Duodenal mucosa (tissue), 2 donors: Measurements from ENCODE around the gene RCN1.

Source experiments
- H3K27ac ChIP-seq: one replicate; pipeline ENCODE4 v1.7.0; 2013; ENCODE audit warnings: low read depth, low read length
- H3K27me3 ChIP-seq, 2 donors: one replicate each; pipeline ENCODE4 v1.7.0; 2013; ENCODE audit warnings: low read length in 2 of 2, control low read depth in 1 of 2; ENCODE audit not compliant: insufficient read depth in 2 of 2, control insufficient read depth in 1 of 2
- H3K36me3 ChIP-seq, 2 donors: one replicate each; pipeline ENCODE4 v1.7.0; 2013; ENCODE audit warnings: low read length in 2 of 2, control low read depth in 1 of 2; ENCODE audit not compliant: insufficient read depth in 2 of 2, control insufficient read depth in 1 of 2
- H3K4me1 ChIP-seq, 2 donors: one replicate each; pipeline ENCODE4 v1.7.0; 2013; ENCODE audit warnings: low read length in 2 of 2, control low read depth in 1 of 2; ENCODE audit not compliant: insufficient read depth in 2 of 2, control insufficient read depth in 1 of 2
- H3K4me3 ChIP-seq, 2 donors: one replicate each; pipeline ENCODE4 v1.7.0; 2013; ENCODE audit warnings: low read length in 2 of 2, low read depth in 1 of 2
- H3K9ac ChIP-seq, 2 donors: one replicate each; pipeline ENCODE4 v1.7.0; 2013; ENCODE audit warnings: low read length in 2 of 2, low read depth in 1 of 2
- H3K9me3 ChIP-seq, 2 donors: one replicate each; pipeline ENCODE4 v1.7.0; 2013; ENCODE audit warnings: low read length in 2 of 2, control low read depth in 1 of 2; ENCODE audit not compliant: control insufficient read depth in 1 of 2

Gene RCN1

DNA sequence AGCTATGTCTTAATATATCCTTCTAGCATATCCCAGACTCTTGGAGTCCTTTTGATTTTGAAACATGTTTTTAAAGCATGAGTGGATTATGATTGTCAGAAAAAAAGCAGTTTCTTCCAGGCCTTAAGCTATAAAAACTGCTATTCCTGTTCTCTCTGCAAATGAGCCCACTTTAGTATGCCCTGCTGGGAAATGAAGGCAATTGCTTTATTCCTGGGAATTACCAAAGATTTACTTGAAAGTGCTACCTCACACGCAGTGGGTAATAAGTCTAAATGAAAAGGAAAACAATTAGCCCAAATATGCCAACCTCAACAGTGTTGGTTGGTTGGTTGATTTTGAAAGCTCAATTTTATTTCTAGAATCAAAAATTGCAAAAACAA is 17.2 kb upstream of the RCN1 start:
- Histone ChIP-seq H3K9ac (no peak overlapping the region), H3K27me3 (peaks cover 15% of the 10 kb centered on the region in 2 donors), H3K9me3 (no peaks in the 10 kb centered on the region), H3K4me3 (no peak overlapping the region), H3K36me3 (no peaks in the 10 kb centered on the region), H3K27ac (no peak overlapping the region), H3K4me1 (no peaks in the 10 kb centered on the region)

GRCh38 chr11:32079553-32079952 is 11.3 kb upstream of the RCN1 start:
- Histone ChIP-seq H3K27ac (no peak overlapping the region), H3K36me3 (no peaks in the 10 kb centered on the region), H3K4me1 (no peaks in the 10 kb centered on the region), H3K9me3 (no peaks in the 10 kb centered on the region), H3K4me3 (no peak overlapping the region), H3K9ac (no peak overlapping the region), H3K27me3 (no peaks in the 10 kb centered on the region)

DNA sequence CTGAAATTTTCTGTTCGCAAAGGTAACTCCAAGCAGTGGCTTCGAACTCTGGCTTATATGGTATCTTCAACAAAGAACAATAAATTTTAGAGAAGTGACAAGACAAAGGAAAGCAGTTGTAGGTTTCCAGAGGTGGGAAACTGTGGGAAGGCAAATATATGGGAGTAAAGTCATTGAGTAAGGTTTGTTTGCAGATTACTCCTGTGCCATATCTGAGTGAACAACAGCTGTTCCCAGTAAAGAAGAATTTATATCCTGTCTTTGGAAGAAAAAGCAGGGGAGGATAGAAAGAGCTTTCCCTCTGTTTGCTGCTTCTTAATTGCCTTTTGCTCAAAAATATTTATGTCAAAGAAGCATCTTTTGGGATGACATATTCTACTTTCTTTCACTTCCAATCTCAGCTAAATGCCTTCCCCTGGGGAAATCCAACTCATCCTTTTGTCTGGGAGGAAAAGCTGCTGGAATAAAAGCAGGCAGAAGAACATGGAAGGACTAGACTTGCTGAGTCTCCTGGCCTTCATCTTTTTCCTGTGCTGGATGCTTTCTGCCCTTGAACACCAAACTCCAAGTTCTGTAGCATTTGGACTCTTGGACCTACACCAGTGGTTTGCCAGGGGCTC is 10.4 kb upstream of the RCN1 start:
- H3K4me1 ChIP-seq, result no peaks in the 10 kb centered on the region
- no peak overlapping the region for H3K27ac ChIP-seq
- H3K36me3 ChIP-seq, result no peaks in the 10 kb centered on the region
- no peaks in the 10 kb centered on the region for H3K9me3 ChIP-seq
- no peak overlapping the region for H3K4me3 ChIP-seq
- no peak overlapping the region for H3K9ac ChIP-seq
- no peaks in the 10 kb centered on the region for H3K27me3 ChIP-seq

DNA sequence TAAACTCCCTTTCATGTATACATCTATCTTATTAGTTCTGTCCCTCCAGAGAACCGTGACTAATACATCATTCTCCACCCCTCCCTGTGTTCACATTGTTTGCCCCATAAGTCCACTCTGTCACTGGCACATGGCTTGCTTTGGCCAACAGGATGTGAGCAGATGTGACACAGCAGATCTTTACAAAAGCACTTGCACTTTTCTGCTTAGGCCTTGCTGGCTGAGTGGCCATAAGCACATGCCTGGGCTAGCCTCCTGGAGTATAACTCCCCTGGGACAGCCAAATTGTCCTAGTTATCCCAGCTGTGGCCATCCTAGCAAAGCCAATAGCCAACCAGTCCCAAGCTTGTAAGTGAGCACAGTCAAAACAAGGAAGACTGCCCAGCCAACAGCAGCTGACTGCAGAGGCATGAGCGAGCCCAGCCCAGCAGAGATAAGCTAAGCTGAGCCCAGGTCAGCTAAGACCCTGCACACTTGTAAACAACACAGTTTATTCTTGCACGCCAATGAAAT is 9.7 kb upstream of the RCN1 start:
- H3K4me1 ChIP-seq, result no peaks in the 10 kb centered on the region
- H3K27ac ChIP-seq, result no peak overlapping the region
- H3K9ac ChIP-seq, result no peak overlapping the region
- no peaks in the 10 kb centered on the region for H3K36me3 ChIP-seq
- H3K27me3 ChIP-seq, result no peaks in the 10 kb centered on the region
- no peaks in the 10 kb centered on the region for H3K9me3 ChIP-seq
- no peak overlapping the region for H3K4me3 ChIP-seq

GRCh38 chr11:32081901-32082300 is 9.0 kb upstream of the RCN1 start:
- Histone ChIP-seq H3K9ac (no peak overlapping the region), H3K9me3 (no peaks in the 10 kb centered on the region), H3K4me3 (no peak overlapping the region), H3K27me3 (peaks cover 0 to 3% of the 10 kb centered on the region in 2 donors), H3K27ac (no peak overlapping the region), H3K36me3 (no peaks in the 10 kb centered on the region), H3K4me1 (no peaks in the 10 kb centered on the region)

DNA sequence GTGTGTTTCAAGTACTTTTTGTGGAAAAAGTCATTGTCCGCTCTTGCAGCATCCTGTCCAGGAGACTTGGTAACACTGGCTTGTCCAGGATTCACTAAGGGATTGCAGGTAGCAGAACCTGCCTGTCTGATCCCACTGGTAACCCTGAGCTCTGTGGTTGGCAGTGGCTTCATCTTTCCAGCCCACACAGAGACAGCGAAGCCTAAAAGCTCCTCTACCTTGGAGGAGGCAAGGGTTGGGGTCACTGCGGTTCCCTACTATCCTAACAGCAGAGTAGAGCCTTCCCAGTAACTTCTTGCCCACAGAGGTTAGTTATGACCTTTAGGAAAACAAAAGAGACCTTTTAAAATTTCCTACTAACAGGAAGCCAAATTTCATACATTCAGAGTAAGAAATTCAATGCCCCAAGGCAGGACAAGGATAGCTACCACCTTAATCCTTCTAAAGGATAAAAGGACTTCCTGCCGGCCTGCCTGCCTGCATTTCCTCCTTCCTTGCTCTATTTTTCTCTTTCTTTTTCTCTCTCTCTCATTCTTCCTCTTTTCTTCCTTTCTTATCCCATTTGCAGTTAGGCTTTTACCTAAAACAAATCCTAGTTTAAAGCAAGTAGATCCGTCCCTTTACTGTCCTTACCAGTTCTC is 8.4 kb upstream of the RCN1 start:
- no peaks in the 10 kb centered on the region for H3K4me1 ChIP-seq
- H3K36me3 ChIP-seq, result no peaks in the 10 kb centered on the region
- H3K9ac ChIP-seq, result no peak overlapping the region
- H3K4me3 ChIP-seq, result no peak overlapping the region
- peaks cover 0 to 5% of the 10 kb centered on the region in 2 donors for H3K27me3 ChIP-seq
- no peaks in the 10 kb centered on the region for H3K9me3 ChIP-seq
- H3K27ac ChIP-seq, result no peak overlapping the region

- no peaks in the 10 kb centered on the region for H3K36me3 ChIP-seq
- no peak overlapping the region for H3K4me3 ChIP-seq
- no peak overlapping the region for H3K9ac ChIP-seq
- H3K27ac ChIP-seq, result no peak overlapping the region
- peaks cover 6 to 11% of the 10 kb centered on the region in 2 donors for H3K4me1 ChIP-seq
- no peaks in the 10 kb centered on the region for H3K9me3 ChIP-seq
- H3K27me3 ChIP-seq, result peaks cover 0 to 5% of the 10 kb centered on the region in 2 donors
Measured at GRCh38 chr11:32087597-32087996, 3.3 kb upstream of the RCN1 start.

GRCh38 chr11:32088117-32088941 is 2.5 kb upstream of the RCN1 start:
- peaks cover 0 to 5% of the 10 kb centered on the region in 2 donors for H3K27me3 ChIP-seq
- H3K36me3 ChIP-seq, result no peaks in the 10 kb centered on the region
- H3K4me3 ChIP-seq, result no peak overlapping the region
- no peak overlapping the region for H3K27ac ChIP-seq
- no peaks in the 10 kb centered on the region for H3K9me3 ChIP-seq
- peaks cover 12 to 18% of the 10 kb centered on the region in 2 donors for H3K4me1 ChIP-seq
- no peak overlapping the region for H3K9ac ChIP-seq

GRCh38 chr11:32092581-32093170 is 1.8 kb downstream of the RCN1 start:
- no peaks in the 10 kb centered on the region for H3K27me3 ChIP-seq
- H3K27ac ChIP-seq, result no peak overlapping the region
- H3K9me3 ChIP-seq, result no peaks in the 10 kb centered on the region
- no peak overlapping the region for H3K9ac ChIP-seq
- H3K4me3 ChIP-seq, result peak overlapping the region; percentile 83 to 85
- H3K36me3 ChIP-seq, result peaks cover 3 to 6% of the 10 kb centered on the region in 2 donors
- H3K4me1 ChIP-seq, result peaks cover 14 to 19% of the 10 kb centered on the region in 2 donors

DNA sequence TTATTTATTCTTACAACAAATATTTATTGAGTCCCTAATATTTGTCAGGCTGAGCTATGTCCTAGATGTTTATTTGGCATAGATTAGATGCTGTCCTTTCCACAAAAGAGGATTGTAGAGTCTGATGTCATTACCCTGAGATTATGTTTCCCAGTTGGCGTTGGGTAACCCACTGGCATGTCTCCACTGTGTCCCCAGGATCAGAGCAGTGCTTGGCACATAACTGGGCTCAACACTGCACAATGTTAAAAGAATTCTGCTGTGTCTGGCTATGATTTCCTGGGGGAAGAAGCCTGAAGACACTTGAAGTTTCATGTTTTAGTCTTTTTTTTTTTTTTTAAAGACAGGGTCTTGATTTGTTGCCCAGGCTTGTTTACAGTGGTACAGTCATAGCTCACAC is 4.0 kb downstream of the RCN1 start:
- H3K9me3 ChIP-seq, result no peaks in the 10 kb centered on the region
- no peak overlapping the region for H3K27ac ChIP-seq
- no peaks in the 10 kb centered on the region for H3K27me3 ChIP-seq
- no peak overlapping the region for H3K4me3 ChIP-seq
- H3K36me3 ChIP-seq, result peaks cover 17 to 24% of the 10 kb centered on the region in 2 donors
- H3K9ac ChIP-seq, result no peak overlapping the region
- H3K4me1 ChIP-seq, result peaks cover 12 to 14% of the 10 kb centered on the region in 2 donors
